Neural progenitor cell (in vitro differentiated cells): ENCODE measurements around the gene ATPAF2. TPM values are rescaled to one million over a fixed set of nuclear protein-coding genes. Genes with fewer than 3 reads are reported as not detected.

Source experiments
- DNase-seq: peaks from one replicate; pipeline ENCODE4 v3.0.0-alpha.2; 2016; ENCODE audit warnings: low spot score
- H2AFZ ChIP-seq: fragments of 200-600 bp; sonication (generic); replicated peaks from 2 replicates; pipeline ENCODE4 v1.6.1; 2016; ENCODE audit warnings: antibody characterized with exemption
- H3F3A ChIP-seq: fragments of 200-600 bp; sonication (generic); 2 replicates; pipeline ENCODE4 v1.6.1; 2016; ENCODE audit warnings: antibody characterized with exemption, low read depth
- H3K27ac ChIP-seq: fragments of 200-600 bp; sonication (generic); 2 replicates; pipeline ENCODE4 v1.5.1; 2016; ENCODE audit warnings: mild to moderate bottlenecking
- H3K27me3 ChIP-seq: fragments of 200-600 bp; sonication (generic); 2 replicates; pipeline ENCODE4 v1.6.1; 2016; ENCODE audit warnings: mild to moderate bottlenecking, moderate library complexity
- H3K36me3 ChIP-seq: fragments of 200-600 bp; sonication (generic); 2 replicates; pipeline ENCODE4 v1.5.1; 2016
- H3K4me1 ChIP-seq: fragments of 200-600 bp; sonication (generic); 2 replicates; pipeline ENCODE4 v1.6.1; 2016; ENCODE audit warnings: mixed run types
- H3K4me2 ChIP-seq: fragments of 200-600 bp; sonication (generic); 2 replicates; pipeline ENCODE4 v1.6.1; 2016
- H3K4me3 ChIP-seq: fragments of 200-600 bp; sonication (generic); 2 replicates; pipeline ENCODE4 v1.5.1; 2016
- H3K79me2 ChIP-seq: fragments of 200-600 bp; sonication (generic); 2 replicates; pipeline ENCODE4 v1.6.1; 2016; ENCODE audit warnings: low read depth
- H3K9ac ChIP-seq: fragments of 200-600 bp; sonication (generic); 2 replicates; pipeline ENCODE4 v1.6.1; 2016
- H3K9me3 ChIP-seq: fragments of 200-600 bp; sonication (generic); 2 replicates; pipeline ENCODE4 v1.5.1; 2016; ENCODE audit warnings: low read depth
- H4K20me1 ChIP-seq: fragments of 200-600 bp; sonication (generic); 2 replicates; pipeline ENCODE4 v1.6.1; 2016; ENCODE audit warnings: low read depth
- H3K27ac Mint-ChIP-seq: 3 replicates; pipeline ENCODE4 v1.8.0; 2021; ENCODE audit warnings: mixed read lengths
- H3K27me3 Mint-ChIP-seq: 2 replicates; pipeline ENCODE4 v1.8.0; 2022; ENCODE audit warnings: low read depth, mild to moderate bottlenecking, inconsistent platforms, moderate library complexity, mixed read lengths; ENCODE audit not compliant: insufficient read depth
- H3K36me3 Mint-ChIP-seq: 3 replicates; pipeline ENCODE4 v1.8.0; 2021; ENCODE audit warnings: mixed read lengths
- H3K4me1 Mint-ChIP-seq: 3 replicates; pipeline ENCODE4 v1.8.0; 2021; ENCODE audit warnings: mixed read lengths
- H3K4me3 Mint-ChIP-seq: 3 replicates; pipeline ENCODE4 v1.8.0; 2021; ENCODE audit warnings: mild to moderate bottlenecking, moderate library complexity, mixed read lengths
- H3K9me3 Mint-ChIP-seq: 3 replicates; pipeline ENCODE4 v1.8.0; 2020; ENCODE audit warnings: mixed read lengths
- EZH2 ChIP-seq: fragments of 200-600 bp; sonication (generic); IDR thresholded peaks from 2 replicates; pipeline ENCODE4 v1.6.1; 2017; ENCODE audit warnings: antibody characterized with exemption, mild to moderate bottlenecking, moderate library complexity
- EZH2phosphoT487 ChIP-seq: fragments of 200-600 bp; sonication (generic); IDR thresholded peaks from 2 replicates; pipeline ENCODE4 v1.6.1; 2017; ENCODE audit warnings: antibody characterized with exemption
- total RNA-seq: library from RNA; depleted of rRNA; stranded (reverse); fragments of >200 nt; gene quantifications from 2 replicates; pipeline ENCODE4 v1.2.3, GENCODE V29; 2015; ENCODE audit warnings: low replicate concordance
- TF ChIP-seq, protein P1 (sequence below): fragments of 200-600 bp; sonication (generic); IDR thresholded peaks from 2 replicates; pipeline ENCODE4 v1.5.1; 2017; ENCODE audit warnings: antibody characterized with exemption, mild to moderate bottlenecking

The ATPAF2 gene
- total RNA-seq, 1 donor from 2014 or later = 9.6 TPM

- Histone ChIP-seq H3K27me3 (no peaks in the 10 kb centered on the region), H3K79me2 (no peaks in the 10 kb centered on the region), H3K9ac (no peak overlapping the region), H3K9me3 (no peaks in the 10 kb centered on the region), H4K20me1 (no peaks in the 10 kb centered on the region), H2AFZ (no peak overlapping the region), H3K4me3 (no peak overlapping the region), H3K36me3 (no peaks in the 10 kb centered on the region), H3K4me2 (no peak overlapping the region), H3K4me1 (no peaks in the 10 kb centered on the region), H3K27ac (no peak overlapping the region), H3F3A (no peaks in the 10 kb centered on the region)
- no peak overlapping the region for H3K4me3 Mint-ChIP-seq
- no peak for TF ChIP-seq EZH2
- TF ChIP-seq, protein P1, sequence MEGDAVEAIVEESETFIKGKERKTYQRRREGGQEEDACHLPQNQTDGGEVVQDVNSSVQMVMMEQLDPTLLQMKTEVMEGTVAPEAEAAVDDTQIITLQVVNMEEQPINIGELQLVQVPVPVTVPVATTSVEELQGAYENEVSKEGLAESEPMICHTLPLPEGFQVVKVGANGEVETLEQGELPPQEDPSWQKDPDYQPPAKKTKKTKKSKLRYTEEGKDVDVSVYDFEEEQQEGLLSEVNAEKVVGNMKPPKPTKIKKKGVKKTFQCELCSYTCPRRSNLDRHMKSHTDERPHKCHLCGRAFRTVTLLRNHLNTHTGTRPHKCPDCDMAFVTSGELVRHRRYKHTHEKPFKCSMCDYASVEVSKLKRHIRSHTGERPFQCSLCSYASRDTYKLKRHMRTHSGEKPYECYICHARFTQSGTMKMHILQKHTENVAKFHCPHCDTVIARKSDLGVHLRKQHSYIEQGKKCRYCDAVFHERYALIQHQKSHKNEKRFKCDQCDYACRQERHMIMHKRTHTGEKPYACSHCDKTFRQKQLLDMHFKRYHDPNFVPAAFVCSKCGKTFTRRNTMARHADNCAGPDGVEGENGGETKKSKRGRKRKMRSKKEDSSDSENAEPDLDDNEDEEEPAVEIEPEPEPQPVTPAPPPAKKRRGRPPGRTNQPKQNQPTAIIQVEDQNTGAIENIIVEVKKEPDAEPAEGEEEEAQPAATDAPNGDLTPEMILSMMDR = no peak
- no peak for TF ChIP-seq EZH2phosphoT487
- no peaks in the 10 kb centered on the region for H3K36me3 Mint-ChIP-seq
- no peaks in the 10 kb centered on the region for H3K9me3 Mint-ChIP-seq
- peaks cover 8% of the 10 kb centered on the region for H3K4me1 Mint-ChIP-seq
- H3K27me3 Mint-ChIP-seq = peaks cover 4% of the 10 kb centered on the region
- peak overlapping the region; percentile 60 for H3K27ac Mint-ChIP-seq
- no peak for DNase-seq
These were observed 48.7 kb downstream of the ATPAF2 start for GRCh38 chr17:17990282-17990681.

DNA sequence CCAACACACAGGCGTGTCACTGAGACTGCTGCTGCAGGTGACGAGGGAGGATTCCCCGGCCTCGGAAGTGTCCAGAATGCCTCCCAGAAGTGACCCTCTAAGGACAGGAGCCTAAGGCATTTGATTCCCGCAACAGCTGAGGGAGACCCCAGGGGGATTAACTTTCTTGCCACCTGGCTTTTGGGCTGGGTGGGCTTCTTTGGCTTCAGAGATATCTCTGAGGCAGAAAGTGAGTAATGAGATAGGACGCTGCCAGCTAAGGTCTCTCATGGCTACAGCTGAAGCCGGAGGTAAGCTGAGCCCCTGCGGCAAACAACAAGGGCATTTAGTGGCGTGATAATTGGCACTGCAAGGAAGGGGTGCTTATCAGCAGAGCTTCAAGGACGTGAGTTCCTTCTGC, 49.4 kb downstream of the ATPAF2 start:
- Mint-ChIP-seq H3K9me3 (no peaks in the 10 kb centered on the region), H3K36me3 (no peaks in the 10 kb centered on the region), H3K4me3 (no peak overlapping the region), H3K27ac (no peak overlapping the region), H3K27me3 (peaks cover 4% of the 10 kb centered on the region), H3K4me1 (peaks cover 5% of the 10 kb centered on the region)
- H3K9me3 ChIP-seq = no peaks in the 10 kb centered on the region
- no peak overlapping the region for H2AFZ ChIP-seq
- DNase-seq = no peak
- H3K27ac ChIP-seq = no peak overlapping the region
- no peak for TF ChIP-seq EZH2phosphoT487
- no peak for TF ChIP-seq EZH2
- TF ChIP-seq, protein P1 = no peak
- no peak overlapping the region for H3K9ac ChIP-seq
- no peaks in the 10 kb centered on the region for H3K36me3 ChIP-seq
- H3K4me3 ChIP-seq = no peak overlapping the region
- no peak overlapping the region for H3K4me2 ChIP-seq
- H3F3A ChIP-seq = no peaks in the 10 kb centered on the region
- no peaks in the 10 kb centered on the region for H3K79me2 ChIP-seq
- H4K20me1 ChIP-seq = no peaks in the 10 kb centered on the region
- H3K27me3 ChIP-seq = no peaks in the 10 kb centered on the region
- H3K4me1 ChIP-seq = no peaks in the 10 kb centered on the region

- Mint-ChIP-seq H3K36me3 (no peaks in the 10 kb centered on the region), H3K4me3 (no peak overlapping the region), H3K9me3 (no peaks in the 10 kb centered on the region), H3K4me1 (no peaks in the 10 kb centered on the region), H3K27me3 (peaks cover 4% of the 10 kb centered on the region), H3K27ac (no peak overlapping the region)
- no peaks in the 10 kb centered on the region for H3K79me2 ChIP-seq
- no peaks in the 10 kb centered on the region for H3K4me1 ChIP-seq
- no peak for DNase-seq
- H4K20me1 ChIP-seq = no peaks in the 10 kb centered on the region
- H3K4me3 ChIP-seq = no peak overlapping the region
- H3F3A ChIP-seq = no peaks in the 10 kb centered on the region
- no peaks in the 10 kb centered on the region for H3K36me3 ChIP-seq
- H3K27ac ChIP-seq = no peak overlapping the region
- no peaks in the 10 kb centered on the region for H3K27me3 ChIP-seq
- H3K9me3 ChIP-seq = no peaks in the 10 kb centered on the region
- H2AFZ ChIP-seq = no peak overlapping the region
- H3K4me2 ChIP-seq = no peak overlapping the region
- no peak overlapping the region for H3K9ac ChIP-seq
- TF ChIP-seq EZH2phosphoT487 (no peak), EZH2 (no peak)
- TF ChIP-seq, protein P1 = no peak
These were observed 49.9 kb downstream of the ATPAF2 start for GRCh38 chr17:17989081-17989480.
